ENCODE measurements around the gene CNBP. TPM values are rescaled to one million over a fixed set of nuclear protein-coding genes. Genes with fewer than 3 reads are reported as not detected.

The CNBP gene
- total and polyA plus RNA-seq, 2 donors (not counting 3 experiments of a cell fraction or from before 2014, with no cell fraction given) = 196 to 205 TPM

- FAIRE-seq (no peak), DNase-seq (ENCODE audit: low read depth, low spot score) (no peak)
- Histone ChIP-seq H3K79me2 (ENCODE audit: control insufficient read depth, insufficient read depth, low read length) (peaks cover 11% of the 10 kb centered on the region), H3K9ac (replicated peaks; ENCODE audit: extremely low read depth, insufficient read depth, low read length) (no peak overlapping the region), H3K9me1 (replicated peaks; ENCODE audit: control insufficient read depth, extremely low read depth, insufficient read depth, low read length) (no peaks in the 10 kb centered on the region), H3K36me3 (ENCODE audit: control insufficient read depth in 2 of 2, extremely low read depth in 1 of 2, insufficient read depth in 2 of 2, low read length in 2 of 2) (peaks cover 13 to 17% of the 10 kb centered on the region in 2 experiments), H2AFZ (ENCODE audit: low read depth, low read length) (no peak overlapping the region), H3K4me2 (ENCODE audit: insufficient read depth, low read length) (no peak overlapping the region), H3K9me3 (replicated peaks; ENCODE audit: control insufficient read depth, insufficient read depth, low read length) (no peaks in the 10 kb centered on the region), H4K20me1 (replicated peaks; ENCODE audit: control insufficient read depth, extremely low read depth, insufficient read depth, low read length) (no peaks in the 10 kb centered on the region), H3K4me1 (ENCODE audit: control insufficient read depth, extremely low read depth, insufficient read depth, low read length) (peaks cover 15% of the 10 kb centered on the region), H3K27ac (ENCODE audit: insufficient read depth, low read depth, low read length) (no peak overlapping the region), H3K4me3 (replicated peaks in 1 of 3; ENCODE audit: insufficient read depth in 1 of 3, low read depth in 1 of 3, low read length in 3 of 3) (no peak overlapping the region), H3K27me3 (ENCODE audit: control insufficient read depth in 2 of 2, insufficient read depth in 2 of 2, low read length in 2 of 2) (no peaks in the 10 kb centered on the region)
- no peak for TF ChIP-seq MAX (IDR thresholded peaks at IDR 0.05; ENCODE audit: insufficient read depth, insufficient read length)
- TF ChIP-seq JUN (IDR thresholded peaks at IDR 0.05; ENCODE audit: borderline replicate concordance, insufficient read depth, insufficient read length, low read depth) = no peak
- no peak for TF ChIP-seq EZH2 (IDR thresholded peaks at IDR 0.05; ENCODE audit: borderline replicate concordance, low read depth, low read length, severe bottlenecking)
- TF ChIP-seq MYC (IDR thresholded peaks at IDR 0.05; ENCODE audit: low read depth, low read length) = no peak
- no peak for TF ChIP-seq POLR2A (IDR thresholded peaks at IDR 0.05; ENCODE audit: low read depth, low read length)
- intact Hi-C loops (cut with micrococcal nuclease) = no loop called here
- no TSS peak for BruUV-seq (replicated peaks)
- dilution Hi-C loops (cut with MboI; ENCODE audit: extremely low pct_ligation_motif_present, low sequenced_read_pairs) = no loop called here
- CTCF ChIA-PET = no interaction called here
- POLR2A ChIA-PET = no interaction called here
Measured at GRCh38 chr3:129164500-129164899, 19.2 kb downstream of the CNBP start.

- H3K36me3 ChIP-seq (ENCODE audit: control insufficient read depth in 2 of 2, extremely low read depth in 1 of 2, insufficient read depth in 2 of 2, low read length in 2 of 2) = peaks cover 12 to 13% of the 10 kb centered on the region in 2 experiments
- FAIRE-seq (no peak), DNase-seq (ENCODE audit: low read depth, low spot score) (peak; percentile 30)
- no peak for TF ChIP-seq GATA2 (IDR thresholded peaks at IDR 0.05; ENCODE audit: insufficient read depth, insufficient read length, low read depth, low read length)
- TF ChIP-seq CTCF (IDR thresholded peaks at IDR 0.05; ENCODE audit: extremely low read depth in 1 of 2, insufficient read depth in 1 of 2, low read depth in 1 of 2, low read length in 2 of 2) = peak in 1 of 2 donors; percentile 19
- peak; percentile 11 for TF ChIP-seq POLR2AphosphoS5 (IDR thresholded peaks at IDR 0.05; ENCODE audit: insufficient read depth, low read depth, low read length)
- no peak for TF ChIP-seq MAX (IDR thresholded peaks at IDR 0.05; ENCODE audit: insufficient read depth, insufficient read length)
- TF ChIP-seq POLR2A (IDR thresholded peaks at IDR 0.05; ENCODE audit: low read depth, low read length) = peak; percentile 34
- no peak overlapping the region for H3K4me3 ChIP-seq (replicated peaks in 1 of 3; ENCODE audit: insufficient read depth in 1 of 3, low read depth in 1 of 3, low read length in 3 of 3)
- H3K9ac ChIP-seq (replicated peaks; ENCODE audit: extremely low read depth, insufficient read depth, low read length) = no peak overlapping the region
- H3K27ac ChIP-seq (ENCODE audit: insufficient read depth, low read depth, low read length) = no peak overlapping the region
- H3K79me2 ChIP-seq (ENCODE audit: control insufficient read depth, insufficient read depth, low read length) = peaks cover 23% of the 10 kb centered on the region
- H2AFZ ChIP-seq (ENCODE audit: low read depth, low read length) = no peak overlapping the region
- CTCF ChIA-PET = interaction anchor here (0.8 to 3.2 kb wide), 9 partner anchors 16 to 193 kb away, joined by 3 to 95 read pairs (median 5); partner anchors contain the start of gene COPG1
- H3K9me3 ChIP-seq (replicated peaks; ENCODE audit: control insufficient read depth, insufficient read depth, low read length) = no peaks in the 10 kb centered on the region
- dilution Hi-C loops (cut with MboI; ENCODE audit: extremely low pct_ligation_motif_present, low sequenced_read_pairs) (no loop called here), intact Hi-C loops (cut with micrococcal nuclease) (no loop called here)
- peak overlapping the region; percentile 84 for H3K4me2 ChIP-seq (ENCODE audit: insufficient read depth, low read length)
- peaks cover 19% of the 10 kb centered on the region for H3K4me1 ChIP-seq (ENCODE audit: control insufficient read depth, extremely low read depth, insufficient read depth, low read length)
- no TSS peak for BruUV-seq (replicated peaks)
- H4K20me1 ChIP-seq (replicated peaks; ENCODE audit: control insufficient read depth, extremely low read depth, insufficient read depth, low read length) = no peaks in the 10 kb centered on the region
- no peaks in the 10 kb centered on the region for H3K27me3 ChIP-seq (ENCODE audit: control insufficient read depth in 2 of 2, insufficient read depth in 2 of 2, low read length in 2 of 2)
- POLR2A ChIA-PET = interaction anchor here (0.7 to 1.7 kb wide), 2 partner anchors 9 to 87 kb away, joined by 3 to 5 read pairs; partner anchors contain the start of gene COPG1
- H3K9me1 ChIP-seq (replicated peaks; ENCODE audit: control insufficient read depth, extremely low read depth, insufficient read depth, low read length) = no peaks in the 10 kb centered on the region
Measured at GRCh38 chr3:129162729-129163579, 20.7 kb downstream of the CNBP start.

Measured in endothelial cell of umbilical vein (primary cell).